ENCODE data around the gene KIRREL1.

- no peak for TF ChIP-seq CTCF (IDR thresholded peaks at IDR 0.05)
- no peak for TF ChIP-seq EZH2 (IDR thresholded peaks at IDR 0.05)
These were observed 11.8 kb downstream of the KIRREL1 start for GRCh38 chr1:158005224-158005623.

Data from neural progenitor cell (in vitro differentiated cells).